Left lung (tissue), 10 donors: Measurements from ENCODE around the gene TEF. TPM values are rescaled to one million over a fixed set of nuclear protein-coding genes. Genes with fewer than 3 reads are reported as not detected.

Source experiments
- ATAC-seq: fragments of 200-7000 bp; cut with Tn5 transposase; one replicate; pipeline ENCODE4 v1.9.1; 2020; ENCODE audit warnings: moderate library complexity
- DNase-seq, 4 donors: peaks; one replicate each; pipeline ENCODE4 v3.0.0-alpha.2; 2013 to 2020
- H3K27ac ChIP-seq, 2 donors: fragments of 200-600 bp; sonication (generic) in 1 of 2; one replicate each; pipeline versions ENCODE4 v1.5.0 to v1.8.0; 2020 to 2021
- H3K27me3 ChIP-seq, 2 donors: fragments of 200-600 bp; sonication (generic) in 1 of 2; one replicate each; pipeline versions ENCODE4 v1.5.0 to v1.8.0; 2020 to 2021
- H3K36me3 ChIP-seq, 2 donors: fragments of 200-600 bp; sonication (generic) in 1 of 2; one replicate each; pipeline versions ENCODE4 v1.5.0 to v1.8.0; 2020 to 2021
- H3K4me1 ChIP-seq, 2 donors: fragments of 200-600 bp; one replicate each; pipeline ENCODE4 v1.8.0; 2021
- H3K4me3 ChIP-seq, 2 donors: fragments of 200-600 bp; sonication (generic) in 1 of 2; one replicate each; pipeline versions ENCODE4 v1.5.0 to v1.8.0; 2020 to 2021; ENCODE audit warnings: mild to moderate bottlenecking in 1 of 2
- H3K9me3 ChIP-seq, 2 donors: fragments of 200-600 bp; sonication (generic) in 1 of 2; one replicate each; pipeline versions ENCODE4 v1.5.0 to v1.8.0; 2020 to 2021
- CTCF ChIP-seq, 2 donors: fragments of 200-600 bp; sonication (generic) in 1 of 2; IDR thresholded peaks; one replicate each; pipeline versions ENCODE4 v1.5.0 to v1.8.0; 2021; ENCODE audit warnings: antibody characterized with exemption in 2 of 2
- intact Hi-C, 2 donors: fragments of 100-400 bp; cut with DNase I; formaldehyde crosslinking; loops; one replicate each; pipeline versions ENCODE4 v1.11.2 to v1.14.2; 2022
- polyA plus RNA-seq, 6 donors: library from polyadenylated mRNA; unstranded; fragments of 120-200 nt; gene quantifications; one replicate each; pipeline ENCODE4 v1.2.1, GENCODE V29; 2013; ENCODE audit not compliant: insufficient read length in 6 of 6
- total RNA-seq, 2 donors: library from RNA; stranded (reverse); fragmentation: NEBNext Ultra II Directional; extraction: Animal tissue kit (Norgen Biotek cat#: 25700); gene quantifications; one replicate each; pipeline ENCODE4 v1.2.1, GENCODE V29; 2021
- donor health status: DM: no; HTN: yes; CAD: no.
- donor health status: DM: no; HTN: no; CAD: no.

Gene TEF
- total and polyA plus RNA-seq, 8 donors, result 10.2 to 17.3 (median 12.1) TPM

- Histone ChIP-seq H3K9me3 (no peaks in the 10 kb centered on the region), H3K36me3 (peaks cover 0 to 100% of the 10 kb centered on the region in 2 donors), H3K27me3 (no peaks in the 10 kb centered on the region), H3K4me1 (no peaks in the 10 kb centered on the region), H3K4me3 (no peak overlapping the region), H3K27ac (no peak overlapping the region)
- DNase-seq (no peak), ATAC-seq (no peak)
- intact Hi-C loops, result no loop called here
- no peak for TF ChIP-seq CTCF (IDR thresholded peaks at IDR 0.05)
These were observed 34.5 kb upstream of the TEF start for GRCh38 chr22:41347066-41347859.

GRCh38 chr22:41348964-41349484, 32.7 kb upstream of the TEF start:
- Histone ChIP-seq H3K36me3 (peaks cover 0 to 100% of the 10 kb centered on the region in 2 donors), H3K4me3 (no peak overlapping the region), H3K4me1 (no peaks in the 10 kb centered on the region), H3K9me3 (no peaks in the 10 kb centered on the region), H3K27ac (no peak overlapping the region), H3K27me3 (no peaks in the 10 kb centered on the region)
- DNase-seq (no peak), ATAC-seq (no peak)
- TF ChIP-seq CTCF (IDR thresholded peaks at IDR 0.05), result no peak
- intact Hi-C loops, result no loop called here

GRCh38 chr22:41350087-41350486, 31.7 kb upstream of the TEF start:
- ATAC-seq (no peak), DNase-seq (no peak)
- no peaks in the 10 kb centered on the region for H3K4me1 ChIP-seq
- H3K4me3 ChIP-seq, result no peak overlapping the region
- no peaks in the 10 kb centered on the region for H3K9me3 ChIP-seq
- TF ChIP-seq CTCF (IDR thresholded peaks at IDR 0.05), result no peak
- intact Hi-C loops, result no loop called here
- no peaks in the 10 kb centered on the region for H3K27me3 ChIP-seq
- H3K27ac ChIP-seq, result no peak overlapping the region
- peaks cover 0 to 100% of the 10 kb centered on the region in 2 donors for H3K36me3 ChIP-seq

DNA sequence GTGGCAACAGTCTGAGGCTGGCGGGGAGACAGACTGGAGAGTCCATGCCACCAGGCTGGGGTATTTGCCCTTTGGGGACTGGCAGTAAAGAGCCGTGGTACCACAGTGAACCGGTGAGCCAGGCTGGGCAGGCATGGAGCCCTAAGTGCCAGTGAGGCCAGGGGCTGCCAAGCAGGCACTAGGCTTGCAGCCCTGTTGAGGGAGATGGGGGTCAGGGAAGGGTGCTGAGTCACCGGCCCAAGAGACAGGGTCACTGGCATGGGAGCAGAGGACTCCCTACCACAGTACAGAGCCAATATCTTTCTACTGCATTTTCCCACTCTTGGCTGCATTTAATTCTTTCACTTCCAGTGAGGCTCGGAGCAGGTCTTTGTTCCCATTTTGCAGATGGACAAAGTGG, 30.7 kb upstream of the TEF start:
- ATAC-seq (no peak), DNase-seq (no peak)
- Histone ChIP-seq H3K9me3 (no peaks in the 10 kb centered on the region), H3K4me3 (no peak overlapping the region), H3K27me3 (no peaks in the 10 kb centered on the region), H3K4me1 (no peaks in the 10 kb centered on the region), H3K36me3 (peaks cover 0 to 100% of the 10 kb centered on the region in 2 donors), H3K27ac (no peak overlapping the region)
- intact Hi-C loops, result no loop called here
- no peak for TF ChIP-seq CTCF (IDR thresholded peaks at IDR 0.05)

DNA sequence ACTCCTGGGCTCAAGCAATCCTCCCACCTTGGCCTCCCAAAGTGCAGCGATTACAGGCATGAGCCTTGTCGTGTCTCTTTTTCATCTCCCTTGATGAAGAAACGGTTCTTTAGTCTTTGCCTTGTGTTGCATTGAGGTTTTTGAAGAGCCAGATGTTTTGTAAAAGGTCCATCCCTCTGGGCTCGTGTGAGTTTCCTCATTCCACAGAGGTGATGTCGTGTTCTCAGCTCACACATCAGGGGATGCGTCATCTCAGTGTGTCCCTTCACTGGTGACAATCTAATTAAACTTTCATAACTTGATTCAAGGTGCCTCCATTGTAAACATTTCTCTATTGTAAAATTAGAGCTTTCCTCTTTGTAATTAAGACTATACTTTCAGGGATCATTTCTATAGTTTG, 29.7 kb upstream of the TEF start:
- DNase-seq, result no peak
- Histone ChIP-seq H3K27me3 (no peaks in the 10 kb centered on the region), H3K4me1 (no peaks in the 10 kb centered on the region), H3K36me3 (peaks cover 0 to 100% of the 10 kb centered on the region in 2 donors), H3K9me3 (no peaks in the 10 kb centered on the region), H3K4me3 (no peak overlapping the region), H3K27ac (no peak overlapping the region)
- intact Hi-C loops, result no loop called here
- ATAC-seq, result no peak
- no peak for TF ChIP-seq CTCF (IDR thresholded peaks at IDR 0.05)
